ENCODE measurements around the gene VPS26A. TPM values are rescaled to one million over a fixed set of nuclear protein-coding genes. Genes with fewer than 3 reads are reported as not detected.
A peak's percentile ranks its signal among the peaks of the same experiment; 100 is the strongest.

The VPS26A gene
- 57.5 TPM for total RNA-seq

- FAIRE-seq: peak; percentile 44
- peak; percentile 99 for DNase-seq (ENCODE audit: low spot score in 2 of 2)
Observed at GRCh38 chr10:69123747-69124562, at the start of gene VPS26A. Gene VPS26A (plus strand): TSS chr10:69124178. CDS start chr10:69124278, 100 bp downstream.

GRCh38 chr10:69074532-69074931 is 49.4 kb upstream of the VPS26A start:
- DNase-seq (ENCODE audit: low spot score in 2 of 2): no peak
- peak; percentile 40 for FAIRE-seq

- FAIRE-seq (no peak), DNase-seq (ENCODE audit: low spot score in 2 of 2) (no peak)
Observed at GRCh38 chr10:69075431-69075830, 48.5 kb upstream of the VPS26A start.

GRCh38 chr10:69078311-69078710 is 45.7 kb upstream of the VPS26A start:
- FAIRE-seq: no peak
- no peak for DNase-seq (ENCODE audit: low spot score in 2 of 2)

GRCh38 chr10:69080226-69080625 is 43.8 kb upstream of the VPS26A start:
- no peak for FAIRE-seq
- no peak for DNase-seq (ENCODE audit: low spot score in 2 of 2)

- DNase-seq (ENCODE audit: low spot score in 2 of 2): no peak
Observed at GRCh38 chr10:69086001-69086509, 37.9 kb upstream of the VPS26A start.

GRCh38 chr10:69087590-69088470 is 36.1 kb upstream of the VPS26A start, which contains the start of gene SRGN:
Gene SRGN (plus strand): TSS chr10:69088103. CDS start chr10:69088158, 55 bp downstream.
- peak in 1 of 2 donors; percentile 27 for DNase-seq (ENCODE audit: low spot score in 2 of 2)
- FAIRE-seq: no peak

More at GRCh38 chr10:69086001-69086509, 37.9 kb upstream of the VPS26A start:
- no peak for FAIRE-seq

- FAIRE-seq: no peak
- no peak for DNase-seq (ENCODE audit: low spot score in 2 of 2)
Observed at GRCh38 chr10:69088471-69088769, 35.6 kb upstream of the VPS26A start.

GRCh38 chr10:69088801-69089501 is 35.0 kb upstream of the VPS26A start:
- DNase-seq (ENCODE audit: low spot score in 2 of 2): no peak
- no peak for FAIRE-seq

GRCh38 chr10:69089638-69090599 is 34.1 kb upstream of the VPS26A start:
- FAIRE-seq: no peak
- DNase-seq (ENCODE audit: low spot score in 2 of 2): no peak

GRCh38 chr10:69090685-69091084 is 33.3 kb upstream of the VPS26A start:
- DNase-seq (ENCODE audit: low spot score in 2 of 2): no peak
- no peak for FAIRE-seq

GRCh38 chr10:69091143-69091651 is 32.8 kb upstream of the VPS26A start:
- no peak for DNase-seq (ENCODE audit: low spot score in 2 of 2)
- FAIRE-seq: no peak

- no peak for FAIRE-seq
- no peak for DNase-seq (ENCODE audit: low spot score in 2 of 2)
Observed at GRCh38 chr10:69092959-69093850, 30.8 kb upstream of the VPS26A start.

- DNase-seq (ENCODE audit: low spot score in 2 of 2): no peak
- no peak for FAIRE-seq
Observed at GRCh38 chr10:69093933-69094332, 30.0 kb upstream of the VPS26A start.

- FAIRE-seq (no peak), DNase-seq (ENCODE audit: low spot score in 2 of 2) (no peak)
Observed at GRCh38 chr10:69096045-69096444, 27.9 kb upstream of the VPS26A start.

GRCh38 chr10:69097729-69098128 is 26.2 kb upstream of the VPS26A start:
- DNase-seq (ENCODE audit: low spot score in 2 of 2) (no peak), FAIRE-seq (no peak)

GRCh38 chr10:69100136-69100872 is 23.7 kb upstream of the VPS26A start:
- DNase-seq (ENCODE audit: low spot score in 2 of 2) (no peak), FAIRE-seq (no peak)
